Measurements from ENCODE around the gene NUP210.
A peak's percentile ranks its signal among the peaks of the same experiment; 100 is the strongest.

Gene NUP210

GRCh38 chr3:13307041-13307440 lies 113.1 kb downstream of the NUP210 start:
- Histone ChIP-seq H3K23ac (ENCODE audit: low read depth, low read length, poor library complexity) (no peak overlapping the region), H3K36me3 (replicated peaks in 1 of 2; ENCODE audit: control insufficient read depth in 2 of 2, insufficient read depth in 2 of 2, low read length in 2 of 2) (no peaks in the 10 kb centered on the region), H3K27ac (replicated peaks; ENCODE audit: low read length) (no peak overlapping the region), H3K4me3 (ENCODE audit: low read length in 2 of 2) (no peak overlapping the region), H2BK5ac (ENCODE audit: low read length) (no peak overlapping the region), H4K91ac (ENCODE audit: low read depth, low read length, poor library complexity) (no peak overlapping the region), H2AFZ (ENCODE audit: low read length) (no peak overlapping the region), H2BK120ac (ENCODE audit: low read depth, low read length) (no peak overlapping the region), H3K9ac (ENCODE audit: low read depth, low read length, poor library complexity) (no peak overlapping the region), H3K18ac (ENCODE audit: low read length) (no peak overlapping the region), H3K4me2 (ENCODE audit: insufficient read depth, low read length, poor library complexity, severe bottlenecking) (no peak overlapping the region), H3K27me3 (ENCODE audit: control insufficient read depth in 3 of 3, insufficient read depth in 3 of 3, low read depth in 1 of 3, low read length in 3 of 3) (no peaks in the 10 kb centered on the region), H2BK15ac (ENCODE audit: low read length) (peak overlapping the region; percentile 5), H2AK5ac (ENCODE audit: low read depth, low read length) (peak overlapping the region; percentile 52), H2BK12ac (ENCODE audit: low read length) (no peak overlapping the region), H3K79me1 (ENCODE audit: low read depth, low read length) (no peaks in the 10 kb centered on the region), H3K14ac (ENCODE audit: low read length) (no peak overlapping the region), H4K8ac (ENCODE audit: low read depth, low read length) (no peak overlapping the region), H3K4ac (ENCODE audit: low read length) (no peak overlapping the region), H3K4me1 (ENCODE audit: control insufficient read depth in 2 of 2, insufficient read depth in 1 of 2, low read depth in 1 of 2, low read length in 2 of 2) (peaks cover 2 to 9% of the 10 kb centered on the region in 2 donors), H3K9me3 (replicated peaks in 1 of 2; ENCODE audit: control insufficient read depth in 2 of 2, insufficient read depth in 1 of 2, low read depth in 1 of 2, low read length in 2 of 2) (no peaks in the 10 kb centered on the region)
- no CpG with 5 or more reads among the region's 11 CpGs for WGBS, 2 donors (ENCODE audit: extremely low coverage in 2 of 2, insufficient read length in 2 of 2, insufficient replicate concordance in 1 of 2)
- no peak for DNase-seq (ENCODE audit: low spot score)

GRCh38 chr3:13305623-13306022 lies 114.5 kb downstream of the NUP210 start:
- no peak for DNase-seq (ENCODE audit: low spot score)
- Histone ChIP-seq H2BK12ac (ENCODE audit: low read length) (no peak overlapping the region), H3K18ac (ENCODE audit: low read length) (peak overlapping the region; percentile 84), H4K91ac (ENCODE audit: low read depth, low read length, poor library complexity) (no peak overlapping the region), H3K23ac (ENCODE audit: low read depth, low read length, poor library complexity) (no peak overlapping the region), H3K9me3 (replicated peaks in 1 of 2; ENCODE audit: control insufficient read depth in 2 of 2, insufficient read depth in 1 of 2, low read depth in 1 of 2, low read length in 2 of 2) (no peaks in the 10 kb centered on the region), H3K79me1 (ENCODE audit: low read depth, low read length) (no peaks in the 10 kb centered on the region), H2BK120ac (ENCODE audit: low read depth, low read length) (no peak overlapping the region), H3K14ac (ENCODE audit: low read length) (no peak overlapping the region), H3K36me3 (replicated peaks in 1 of 2; ENCODE audit: control insufficient read depth in 2 of 2, insufficient read depth in 2 of 2, low read length in 2 of 2) (no peaks in the 10 kb centered on the region), H2AK5ac (ENCODE audit: low read depth, low read length) (no peak overlapping the region), H2BK15ac (ENCODE audit: low read length) (peak overlapping the region; percentile 68), H2AFZ (ENCODE audit: low read length) (no peak overlapping the region), H3K9ac (ENCODE audit: low read depth, low read length, poor library complexity) (peak overlapping the region; percentile 51), H3K27ac (replicated peaks; ENCODE audit: low read length) (no peak overlapping the region), H3K4me2 (ENCODE audit: insufficient read depth, low read length, poor library complexity, severe bottlenecking) (no peak overlapping the region), H3K27me3 (ENCODE audit: control insufficient read depth in 3 of 3, insufficient read depth in 3 of 3, low read depth in 1 of 3, low read length in 3 of 3) (no peaks in the 10 kb centered on the region), H3K4me1 (ENCODE audit: control insufficient read depth in 2 of 2, insufficient read depth in 1 of 2, low read depth in 1 of 2, low read length in 2 of 2) (peaks cover 6 to 22% of the 10 kb centered on the region in 2 donors), H4K8ac (ENCODE audit: low read depth, low read length) (no peak overlapping the region), H3K4ac (ENCODE audit: low read length) (no peak overlapping the region), H2BK5ac (ENCODE audit: low read length) (no peak overlapping the region), H3K4me3 (ENCODE audit: low read length in 2 of 2) (no peak overlapping the region)
- no CpG with 5 or more reads among the region's 4 CpGs for WGBS, 2 donors (ENCODE audit: extremely low coverage in 2 of 2, insufficient read length in 2 of 2, insufficient replicate concordance in 1 of 2)

GRCh38 chr3:13303410-13303809 lies 116.7 kb downstream of the NUP210 start:
- no peak overlapping the region for H3K4me2 ChIP-seq (ENCODE audit: insufficient read depth, low read length, poor library complexity, severe bottlenecking)
- H3K4ac ChIP-seq (ENCODE audit: low read length) = no peak overlapping the region
- no peak overlapping the region for H3K14ac ChIP-seq (ENCODE audit: low read length)
- no peak overlapping the region for H2AFZ ChIP-seq (ENCODE audit: low read length)
- peak overlapping the region; percentile 28 for H3K23ac ChIP-seq (ENCODE audit: low read depth, low read length, poor library complexity)
- H3K27me3 ChIP-seq (ENCODE audit: control insufficient read depth in 3 of 3, insufficient read depth in 3 of 3, low read depth in 1 of 3, low read length in 3 of 3) = no peaks in the 10 kb centered on the region
- peak overlapping the region; percentile 25 for H3K18ac ChIP-seq (ENCODE audit: low read length)
- H4K8ac ChIP-seq (ENCODE audit: low read depth, low read length) = peak overlapping the region; percentile 88
- H4K91ac ChIP-seq (ENCODE audit: low read depth, low read length, poor library complexity) = no peak overlapping the region
- H3K27ac ChIP-seq (replicated peaks; ENCODE audit: low read length) = no peak overlapping the region
- peak overlapping the region; percentile 26 for H2BK12ac ChIP-seq (ENCODE audit: low read length)
- no peak overlapping the region for H3K4me3 ChIP-seq (ENCODE audit: low read length in 2 of 2)
- DNase-seq (ENCODE audit: low spot score) = no peak
- no peak overlapping the region for H2BK5ac ChIP-seq (ENCODE audit: low read length)
- H2AK5ac ChIP-seq (ENCODE audit: low read depth, low read length) = no peak overlapping the region
- H3K36me3 ChIP-seq (replicated peaks in 1 of 2; ENCODE audit: control insufficient read depth in 2 of 2, insufficient read depth in 2 of 2, low read length in 2 of 2) = no peaks in the 10 kb centered on the region
- no CpG with 5 or more reads among the region's 6 CpGs for WGBS, 2 donors (ENCODE audit: extremely low coverage in 2 of 2, insufficient read length in 2 of 2, insufficient replicate concordance in 1 of 2)
- no peaks in the 10 kb centered on the region for H3K9me3 ChIP-seq (replicated peaks in 1 of 2; ENCODE audit: control insufficient read depth in 2 of 2, insufficient read depth in 1 of 2, low read depth in 1 of 2, low read length in 2 of 2)
- no peaks in the 10 kb centered on the region for H3K79me1 ChIP-seq (ENCODE audit: low read depth, low read length)
- no peak overlapping the region for H3K9ac ChIP-seq (ENCODE audit: low read depth, low read length, poor library complexity)
- no peak overlapping the region for H2BK120ac ChIP-seq (ENCODE audit: low read depth, low read length)
- peaks cover 8 to 22% of the 10 kb centered on the region in 2 donors for H3K4me1 ChIP-seq (ENCODE audit: control insufficient read depth in 2 of 2, insufficient read depth in 1 of 2, low read depth in 1 of 2, low read length in 2 of 2)
- H2BK15ac ChIP-seq (ENCODE audit: low read length) = peak overlapping the region; percentile 30

GRCh38 chr3:13301286-13301987 lies 118.7 kb downstream of the NUP210 start:
- no peaks in the 10 kb centered on the region for H3K27me3 ChIP-seq (ENCODE audit: control insufficient read depth in 3 of 3, insufficient read depth in 3 of 3, low read depth in 1 of 3, low read length in 3 of 3)
- H3K14ac ChIP-seq (ENCODE audit: low read length) = no peak overlapping the region
- no peak overlapping the region for H3K4me3 ChIP-seq (ENCODE audit: low read length in 2 of 2)
- peaks cover 17 to 29% of the 10 kb centered on the region in 2 donors for H3K4me1 ChIP-seq (ENCODE audit: control insufficient read depth in 2 of 2, insufficient read depth in 1 of 2, low read depth in 1 of 2, low read length in 2 of 2)
- H3K36me3 ChIP-seq (replicated peaks in 1 of 2; ENCODE audit: control insufficient read depth in 2 of 2, insufficient read depth in 2 of 2, low read length in 2 of 2) = no peaks in the 10 kb centered on the region
- WGBS, 2 donors (ENCODE audit: extremely low coverage in 2 of 2, insufficient read length in 2 of 2, insufficient replicate concordance in 1 of 2) = no CpG with 5 or more reads among the region's 14 CpGs
- H4K8ac ChIP-seq (ENCODE audit: low read depth, low read length) = peak overlapping the region; percentile 52
- H2BK120ac ChIP-seq (ENCODE audit: low read depth, low read length) = no peak overlapping the region
- no peaks in the 10 kb centered on the region for H3K79me1 ChIP-seq (ENCODE audit: low read depth, low read length)
- peak overlapping the region; percentile 20 for H3K27ac ChIP-seq (replicated peaks; ENCODE audit: low read length)
- no peak overlapping the region for H2BK15ac ChIP-seq (ENCODE audit: low read length)
- no peak overlapping the region for H4K91ac ChIP-seq (ENCODE audit: low read depth, low read length, poor library complexity)
- H2AFZ ChIP-seq (ENCODE audit: low read length) = peak overlapping the region; percentile 18
- no peak overlapping the region for H2AK5ac ChIP-seq (ENCODE audit: low read depth, low read length)
- no peak overlapping the region for H2BK12ac ChIP-seq (ENCODE audit: low read length)
- H3K4ac ChIP-seq (ENCODE audit: low read length) = no peak overlapping the region
- no peaks in the 10 kb centered on the region for H3K9me3 ChIP-seq (replicated peaks in 1 of 2; ENCODE audit: control insufficient read depth in 2 of 2, insufficient read depth in 1 of 2, low read depth in 1 of 2, low read length in 2 of 2)
- no peak overlapping the region for H3K4me2 ChIP-seq (ENCODE audit: insufficient read depth, low read length, poor library complexity, severe bottlenecking)
- H3K23ac ChIP-seq (ENCODE audit: low read depth, low read length, poor library complexity) = no peak overlapping the region
- H2BK5ac ChIP-seq (ENCODE audit: low read length) = no peak overlapping the region
- H3K18ac ChIP-seq (ENCODE audit: low read length) = no peak overlapping the region
- no peak for DNase-seq (ENCODE audit: low spot score)
- no peak overlapping the region for H3K9ac ChIP-seq (ENCODE audit: low read depth, low read length, poor library complexity)
